Measurements from ENCODE around the gene TP53AIP1. TPM values are rescaled to one million over a fixed set of nuclear protein-coding genes. Genes with fewer than 3 reads are reported as not detected.
A peak's percentile ranks its signal among the peaks of the same experiment; 100 is the strongest.

Gene TP53AIP1
- total RNA-seq, 1 experiment from 2014 or later: 0.11 TPM

- Mint-ChIP-seq H3K27me3 (ENCODE audit: insufficient read depth, unreplicated experiment) (peaks cover 25% of the 10 kb centered on the region), H3K9me3 (ENCODE audit: unreplicated experiment) (no peaks in the 10 kb centered on the region), H3K4me1 (ENCODE audit: low read depth, unreplicated experiment) (no peaks in the 10 kb centered on the region), H3K4me3 (ENCODE audit: unreplicated experiment) (no peak overlapping the region), H3K27ac (ENCODE audit: unreplicated experiment) (no peak overlapping the region), H3K36me3 (ENCODE audit: insufficient read depth, unreplicated experiment) (no peaks in the 10 kb centered on the region)
- BruUV-seq (replicated peaks): no TSS peak
- H3K4me3 ChIP-seq (ENCODE audit: low read depth, low read length): no peak overlapping the region
- POLR2A ChIA-PET: no interaction called here
- no peaks in the 10 kb centered on the region for H3K9me3 ChIP-seq
- intact Hi-C loops (cut with micrococcal nuclease; ENCODE audit: unreplicated experiment): no loop called here
- no peaks in the 10 kb centered on the region for H3K36me3 ChIP-seq (ENCODE audit: control insufficient read depth, insufficient read depth, low read length)
- TF ChIP-seq CTCF (IDR thresholded peaks at IDR 0.05; ENCODE audit: insufficient read depth in 1 of 2, low read depth in 1 of 2, low read length in 1 of 2, severe bottlenecking in 1 of 2, unreplicated experiment in 1 of 2): peak in 1 of 2 experiments; percentile 12
- peaks cover 10% of the 10 kb centered on the region for H3K4me1 ChIP-seq
- DNase-seq: no peak
- H3K27me3 ChIP-seq (replicated peaks; ENCODE audit: control insufficient read depth, insufficient read depth, low read length): peaks cover 1% of the 10 kb centered on the region
- CTCF ChIA-PET: interaction anchor here (0.7 to 5.8 kb wide), 5 partner anchors 18 to 1045 kb away, joined by 3 to 223 read pairs (median 4); no protein-coding TSS in a partner anchor
Measured at GRCh38 chr11:128888034-128888985, 54.4 kb downstream of the TP53AIP1 start.

- BruUV-seq (replicated peaks): no TSS peak
- POLR2A ChIA-PET: no interaction called here
Measured at GRCh38 chr11:128886406-128887124, 56.1 kb downstream of the TP53AIP1 start.

More at GRCh38 chr11:128886406-128887124, 56.1 kb downstream of the TP53AIP1 start:
- Histone ChIP-seq H3K9me3 (no peaks in the 10 kb centered on the region), H3K4me3 (ENCODE audit: low read depth, low read length) (no peak overlapping the region), H3K4me1 (peaks cover 10% of the 10 kb centered on the region), H3K36me3 (ENCODE audit: control insufficient read depth, insufficient read depth, low read length) (no peaks in the 10 kb centered on the region), H3K27me3 (replicated peaks; ENCODE audit: control insufficient read depth, insufficient read depth, low read length) (peaks cover 1% of the 10 kb centered on the region)
- Mint-ChIP-seq H3K9me3 (ENCODE audit: unreplicated experiment) (no peaks in the 10 kb centered on the region), H3K36me3 (ENCODE audit: insufficient read depth, unreplicated experiment) (no peaks in the 10 kb centered on the region), H3K27ac (ENCODE audit: unreplicated experiment) (no peak overlapping the region), H3K27me3 (ENCODE audit: insufficient read depth, unreplicated experiment) (peaks cover 33% of the 10 kb centered on the region), H3K4me1 (ENCODE audit: low read depth, unreplicated experiment) (no peaks in the 10 kb centered on the region), H3K4me3 (ENCODE audit: unreplicated experiment) (no peak overlapping the region)
- intact Hi-C loops (cut with micrococcal nuclease; ENCODE audit: unreplicated experiment): no loop called here
- CTCF ChIA-PET: interaction anchor here (0.5 to 5.8 kb wide), 13 partner anchors 8 to 525 kb away, joined by 3 to 223 read pairs (median 5); partner anchors contain the start of gene TP53AIP1
- peak; percentile 47 to 78 for TF ChIP-seq CTCF (IDR thresholded peaks at IDR 0.05; ENCODE audit: insufficient read depth in 1 of 2, low read depth in 1 of 2, low read length in 1 of 2, severe bottlenecking in 1 of 2, unreplicated experiment in 1 of 2)
- peak; percentile 75 to 78 for DNase-seq

Other genes with a start within 250 kb of the TP53AIP1 start
- not detected in 2 replicates for gene FLI1, start 248.8 kb downstream of the TP53AIP1 start, total RNA-seq (2022)
- not detected in 2 replicates for gene KCNJ1, start 75.6 kb downstream of the TP53AIP1 start, total RNA-seq (2022)
- not detected in 2 replicates for gene KCNJ5, start 51.5 kb downstream of the TP53AIP1 start, total RNA-seq (2022)
- gene ARHGAP32, start 249.5 kb upstream of the TP53AIP1 start, total RNA-seq (2022): 54.0 and 56.0 TPM in 2 replicates

Data from Caco-2 (cell line).